Right hindlimb (tissue), 1 donor: ENCODE results near the gene COL3A1.

Experiments
- DNase-seq: peaks from one replicate; pipeline ENCODE4 v3.0.0-alpha.2; 2018

COL3A1 gene

GRCh38 chr2:189018631-189019030 is 44.5 kb downstream of the COL3A1 start:
- DNase-seq: no peak

DNA sequence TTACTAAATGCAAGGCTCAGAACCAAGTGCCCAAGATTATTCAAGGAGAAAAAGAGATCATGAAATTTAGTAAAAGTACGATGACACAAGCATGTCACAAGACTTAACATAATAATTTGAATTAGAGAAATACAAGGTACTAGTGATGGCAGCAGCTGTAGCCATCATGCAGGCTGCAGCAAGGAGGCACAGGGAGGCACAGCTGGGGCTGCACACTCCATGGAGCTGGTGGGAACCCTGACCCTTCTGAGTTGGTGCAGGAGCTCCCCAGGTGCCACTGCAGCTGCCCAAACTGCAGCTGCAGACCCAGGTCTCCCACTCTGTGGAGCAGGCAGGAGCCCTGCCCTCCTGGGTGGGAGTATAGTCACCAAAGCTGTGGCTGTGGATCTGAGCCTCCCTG is 46.0 kb downstream of the COL3A1 start:
- no peak for DNase-seq

GRCh38 chr2:189022053-189022481 is 47.9 kb downstream of the COL3A1 start:
- DNase-seq: peak; percentile 62

- no peak for DNase-seq
Observed at GRCh38 chr2:189022492-189022891, 48.3 kb downstream of the COL3A1 start.

DNA sequence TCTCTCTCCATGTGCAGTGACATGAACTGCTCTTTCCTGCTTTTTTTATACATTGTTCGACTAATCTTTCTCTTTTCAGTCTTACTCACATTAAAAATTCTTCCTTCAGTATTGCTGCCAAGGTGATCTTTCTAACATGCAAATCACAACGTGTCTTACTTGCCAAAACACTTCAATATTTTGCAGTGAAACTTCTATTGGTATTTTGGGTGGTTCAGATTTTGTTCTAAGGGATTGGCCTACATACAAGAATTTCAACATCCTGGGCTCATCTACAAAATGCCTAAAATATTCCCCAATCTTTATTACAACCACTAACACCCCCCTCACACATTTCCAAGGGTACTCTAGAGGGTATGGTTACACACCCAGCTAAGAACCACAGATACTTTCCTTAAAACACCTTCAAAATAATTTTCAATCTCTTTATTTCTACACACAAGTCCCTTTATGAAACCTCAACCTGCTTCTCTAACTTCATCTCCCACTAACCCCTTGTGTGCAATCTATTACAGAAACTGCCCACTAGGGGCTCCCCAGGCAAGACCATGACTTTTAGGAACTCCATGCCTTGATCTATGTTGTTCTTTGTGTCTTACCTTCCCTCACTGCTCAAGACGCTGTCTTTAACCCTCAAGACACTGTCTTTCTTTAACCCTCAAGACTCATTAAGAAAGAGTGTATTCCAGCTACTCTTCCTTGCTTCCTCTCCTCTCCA is 50.9 kb downstream of the COL3A1 start:
- no peak for DNase-seq

- no peak for DNase-seq
Observed at GRCh38 chr2:189037518-189037917, 63.3 kb downstream of the COL3A1 start.

GRCh38 chr2:189045836-189046235 is 71.7 kb downstream of the COL3A1 start:
- no peak for DNase-seq

- no peak for DNase-seq
Observed at GRCh38 chr2:189046320-189046719, 72.1 kb downstream of the COL3A1 start.

DNA sequence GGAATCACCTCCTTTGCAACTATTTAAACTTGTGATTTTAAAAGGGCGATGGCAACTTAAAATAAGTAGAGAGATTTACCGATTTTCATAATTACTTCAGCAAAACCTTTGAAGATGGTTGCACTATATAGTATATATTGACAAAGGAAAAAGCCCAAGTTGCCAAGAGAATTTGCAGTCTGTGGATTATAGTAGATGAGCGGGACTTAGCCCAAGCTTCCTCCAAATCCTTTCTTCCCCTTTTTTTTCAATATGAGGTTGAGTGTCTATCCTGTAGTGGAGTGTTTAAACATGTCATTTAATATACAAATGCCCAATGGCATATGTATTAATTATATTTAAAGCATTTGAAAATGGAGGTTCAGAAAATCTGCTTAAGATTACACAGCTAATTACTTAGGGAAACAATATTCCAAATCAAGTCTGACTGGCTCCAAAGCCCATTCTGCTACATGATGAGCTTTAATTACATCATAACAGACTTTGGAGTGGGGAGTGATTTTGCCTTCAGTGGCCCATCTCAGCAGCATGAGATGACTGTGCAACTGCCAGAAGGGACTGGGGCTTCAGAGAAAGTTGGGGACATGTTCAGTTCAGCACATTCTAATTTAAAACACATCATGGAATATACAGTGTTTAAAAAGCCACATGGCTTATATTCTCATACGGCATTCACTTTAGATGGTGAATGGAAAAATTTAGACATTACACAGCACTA is 73.2 kb downstream of the COL3A1 start:
- DNase-seq: no peak

- DNase-seq: no peak
Observed at GRCh38 chr2:189048189-189048588, 74.0 kb downstream of the COL3A1 start.

DNA sequence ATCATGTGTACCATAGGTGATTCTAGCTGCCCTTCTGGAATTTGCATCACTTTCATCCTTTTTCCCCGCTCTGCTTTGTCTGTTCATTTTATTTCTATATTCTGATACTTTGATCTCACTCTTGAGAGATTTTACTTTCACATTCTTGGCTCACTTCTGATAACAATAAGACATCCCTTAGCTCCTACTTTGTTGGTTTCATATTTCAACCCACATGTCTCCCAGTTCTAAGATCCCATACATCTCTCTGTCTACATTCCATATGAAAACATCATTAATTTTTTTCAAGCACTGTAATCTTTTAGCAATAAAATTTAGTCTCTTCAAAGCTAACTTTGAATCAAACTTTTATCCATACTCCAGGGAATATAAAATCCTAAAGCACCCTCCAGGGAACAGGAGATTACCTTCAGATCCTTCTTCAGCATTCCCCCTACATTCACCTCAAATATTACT is 75.6 kb downstream of the COL3A1 start:
- DNase-seq: no peak

GRCh38 chr2:189050165-189050712 is 76.1 kb downstream of the COL3A1 start:
- DNase-seq: no peak

GRCh38 chr2:189056200-189057106 is 82.3 kb downstream of the COL3A1 start:
- no peak for DNase-seq

DNA sequence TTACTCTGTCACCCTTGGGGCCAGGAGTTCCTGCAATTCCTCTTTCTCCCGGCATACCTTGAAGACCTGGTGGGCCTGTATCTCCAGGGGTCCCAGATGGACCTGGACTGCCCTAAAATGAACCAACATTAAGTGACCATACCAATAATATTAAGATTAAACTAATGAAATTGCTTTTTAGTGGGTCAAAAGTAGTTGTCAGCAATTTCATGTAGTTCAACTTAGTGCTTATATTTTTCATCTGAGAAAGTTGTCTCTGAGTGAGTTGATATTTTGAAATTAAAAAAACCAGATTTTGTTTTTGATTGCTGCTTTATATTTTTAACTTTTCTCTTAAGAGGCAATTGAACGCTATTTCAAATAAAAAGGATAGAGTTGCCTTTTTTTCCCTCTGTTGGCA is 83.1 kb downstream of the COL3A1 start:
- DNase-seq: no peak

DNA sequence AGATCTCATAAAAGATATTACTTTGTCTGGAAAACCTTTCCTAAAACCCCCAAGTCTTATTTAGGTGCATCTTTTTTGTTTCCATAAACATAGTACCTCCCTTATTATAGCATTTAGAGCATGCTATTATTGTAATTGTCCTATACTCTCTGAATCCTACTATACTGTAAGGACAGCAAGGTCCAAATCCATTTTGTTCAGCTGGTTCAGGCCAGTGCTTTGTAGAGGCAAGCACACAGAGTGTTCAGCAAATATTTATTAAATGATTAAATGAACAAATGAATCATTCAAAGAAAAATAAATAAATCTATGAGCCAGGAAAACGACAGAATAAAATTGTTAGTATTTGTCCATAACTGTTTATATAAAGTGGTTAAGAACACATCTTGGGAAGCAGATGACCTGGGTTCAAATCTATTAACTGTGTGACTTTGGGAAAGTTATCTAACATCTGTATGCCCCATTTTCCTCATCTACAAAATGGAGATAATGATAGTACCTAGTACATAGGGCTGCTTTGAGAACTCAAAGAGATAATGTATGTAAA is 86.0 kb downstream of the COL3A1 start:
- DNase-seq: no peak
